ENCODE measurements around the gene SMIM13.

SMIM13 gene

DNA sequence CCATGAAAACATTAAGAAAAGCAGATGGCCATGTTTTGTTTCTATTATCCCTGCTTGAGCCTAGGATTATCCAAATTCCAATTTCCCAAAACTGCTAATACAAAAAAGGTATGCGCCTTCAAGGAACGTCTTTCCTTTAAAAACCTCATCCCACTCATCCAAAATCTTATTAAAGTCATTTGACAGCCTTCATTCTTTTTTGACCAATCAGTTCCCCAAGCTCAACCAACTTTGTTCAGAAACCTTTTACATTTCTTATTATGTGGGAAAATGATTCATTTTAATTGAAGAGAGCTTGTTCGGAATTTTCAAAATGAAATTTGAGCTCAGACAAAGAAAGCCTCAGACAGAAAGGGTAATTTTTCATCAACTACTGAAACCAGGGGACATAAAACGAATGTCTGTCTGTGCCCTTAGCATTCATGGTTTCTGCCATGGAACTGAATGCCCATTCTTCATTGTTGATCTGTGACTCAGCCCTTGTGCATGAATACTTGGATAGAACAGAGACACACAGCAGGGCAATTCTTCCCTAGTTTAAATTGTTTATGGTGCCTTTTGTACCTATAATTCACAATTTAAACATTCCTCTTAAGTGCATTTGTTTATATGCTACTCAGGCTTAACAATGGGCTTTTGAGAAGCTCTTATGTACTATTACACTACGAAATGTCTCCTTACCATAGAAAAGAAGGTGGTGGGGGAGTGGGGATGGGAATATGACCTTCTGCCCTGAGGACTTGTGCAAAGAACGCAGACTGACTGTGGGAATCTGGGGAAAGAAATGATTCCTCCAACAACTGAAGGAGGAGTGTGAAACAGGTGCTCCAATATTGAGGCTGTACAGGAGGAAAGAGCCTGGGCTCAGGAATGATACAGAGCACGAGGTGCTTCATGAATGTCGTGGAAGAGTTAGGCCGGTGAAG lies 67.7 kb downstream of the SMIM13 start:
- no peak for DNase-seq

DNA sequence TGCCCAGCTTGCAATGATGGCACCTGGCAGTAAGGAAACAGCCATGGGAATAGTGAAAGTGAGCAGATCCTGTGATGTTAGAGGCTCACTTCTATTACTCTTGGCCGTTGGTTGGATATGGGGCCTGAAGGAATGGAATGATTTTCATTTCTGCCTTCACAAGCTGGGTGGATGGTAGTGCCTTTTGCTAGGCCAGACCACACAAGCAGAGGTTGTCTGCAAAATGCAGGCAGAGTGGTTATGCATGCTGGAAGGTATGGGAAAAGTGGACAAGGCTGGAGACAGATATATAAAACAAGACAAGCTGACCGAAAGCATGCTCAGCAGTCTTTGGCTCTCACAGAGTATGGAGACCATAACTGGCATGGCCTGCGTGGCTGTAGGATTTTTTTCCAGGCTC lies 68.6 kb downstream of the SMIM13 start:
- no peak for DNase-seq

DNA sequence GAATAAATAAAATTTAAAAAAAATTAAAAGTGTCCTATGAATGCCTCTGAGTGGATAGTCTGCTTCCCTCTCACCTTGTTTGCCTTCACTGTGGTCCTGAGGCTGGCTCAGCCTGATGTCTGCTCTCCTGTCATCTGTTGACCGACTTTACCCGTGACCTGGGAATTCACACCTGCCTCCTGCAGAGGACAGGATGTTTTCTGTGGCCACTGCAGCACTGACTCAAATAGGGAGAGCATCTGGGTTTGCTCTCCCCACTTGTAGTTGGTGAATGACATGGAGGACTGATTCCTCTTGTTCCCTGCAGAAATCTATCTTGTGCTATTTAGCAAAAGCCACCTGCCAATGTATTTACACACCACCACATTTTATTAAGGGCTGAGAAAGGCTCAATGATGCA lies 70.3 kb downstream of the SMIM13 start:
- DNase-seq = no peak

DNA sequence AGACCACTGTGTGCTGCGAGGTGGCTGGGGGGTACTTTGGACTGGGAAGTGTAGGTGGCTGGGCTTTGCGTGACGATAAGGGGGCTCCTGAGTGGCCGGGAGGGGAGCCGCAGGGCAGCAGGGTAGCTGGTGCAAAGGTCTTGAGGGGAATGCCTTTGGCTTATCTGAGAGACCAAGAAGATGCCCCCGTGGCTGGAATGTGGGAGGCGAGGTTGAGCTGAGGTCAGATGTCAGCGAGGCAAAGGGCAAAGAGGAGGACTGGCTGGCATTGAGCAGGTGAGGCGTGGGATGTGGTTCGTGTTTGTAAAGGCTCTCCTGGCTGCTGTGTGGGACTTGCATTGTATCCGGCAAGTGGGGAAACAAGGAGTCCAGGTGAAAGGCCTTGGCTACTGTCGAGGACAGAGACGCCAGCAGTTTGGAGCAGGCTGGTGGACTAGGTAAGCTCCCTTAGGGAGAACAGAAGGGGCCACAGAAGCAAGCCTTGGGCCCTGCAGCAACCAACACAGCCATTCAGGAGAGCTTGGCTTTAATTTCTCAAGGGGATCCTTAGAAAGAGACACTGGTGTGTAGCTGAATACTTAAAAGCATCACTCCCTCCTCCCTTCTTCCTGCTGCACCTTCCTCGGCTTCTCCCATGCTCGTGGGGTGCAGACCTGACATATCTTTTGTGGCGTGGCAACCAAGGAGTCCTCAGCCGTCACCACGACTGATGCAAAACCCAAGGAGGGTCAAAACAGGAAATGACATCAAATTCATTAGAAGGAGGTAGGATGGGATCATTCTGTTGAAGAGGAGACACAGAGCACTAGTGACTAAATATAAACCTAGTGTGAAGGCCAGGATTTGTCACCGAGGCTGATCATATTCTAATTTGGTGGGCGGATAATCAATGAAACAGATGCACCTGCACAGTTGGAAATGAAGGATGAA lies 71.3 kb downstream of the SMIM13 start:
- DNase-seq = no peak

DNA sequence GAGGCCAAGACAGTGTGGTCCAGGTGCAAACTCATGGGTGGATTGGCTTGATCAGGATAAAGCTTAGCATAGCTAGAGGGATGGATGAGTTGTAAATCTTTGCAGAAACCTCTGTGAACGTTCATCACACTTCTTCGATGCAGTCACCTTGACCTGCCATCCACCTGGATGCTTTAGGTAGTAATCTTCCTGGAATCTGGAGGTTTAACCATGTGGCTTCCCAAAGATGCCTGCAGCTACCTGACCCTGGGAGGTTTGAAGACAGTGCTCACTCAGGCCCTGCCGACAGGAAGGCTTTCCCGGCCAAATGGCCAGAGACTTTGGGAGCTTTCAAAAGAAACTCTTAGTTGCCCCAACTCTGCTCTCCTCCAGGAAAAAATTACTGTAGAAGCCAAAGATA lies 73.3 kb downstream of the SMIM13 start:
- DNase-seq = no peak

DNA sequence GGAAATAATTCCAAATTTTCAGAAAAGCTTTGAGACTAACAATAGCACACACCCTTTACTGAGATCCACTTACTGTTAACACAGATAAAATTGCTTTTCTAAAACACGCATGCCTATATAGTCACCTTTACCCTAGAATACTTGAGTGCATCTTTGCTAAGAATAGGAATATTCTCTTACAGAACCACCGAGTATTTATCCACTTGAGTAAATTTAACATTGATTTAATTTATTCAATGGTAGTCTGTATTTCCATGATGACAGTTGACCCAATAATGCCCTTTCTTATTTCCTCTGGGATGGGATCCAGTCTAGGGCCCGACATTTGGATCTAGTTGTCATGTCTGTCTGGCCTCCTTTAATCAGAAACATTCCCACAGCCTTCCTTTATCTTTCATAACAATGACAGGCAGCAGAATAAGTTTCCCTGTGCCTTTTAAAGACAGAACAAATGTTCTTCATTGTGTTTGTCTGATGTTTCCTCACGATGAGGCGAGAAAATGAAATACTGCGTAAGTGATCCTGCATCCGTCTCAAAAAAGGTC lies 74.5 kb downstream of the SMIM13 start:
- DNase-seq = no peak

DNA sequence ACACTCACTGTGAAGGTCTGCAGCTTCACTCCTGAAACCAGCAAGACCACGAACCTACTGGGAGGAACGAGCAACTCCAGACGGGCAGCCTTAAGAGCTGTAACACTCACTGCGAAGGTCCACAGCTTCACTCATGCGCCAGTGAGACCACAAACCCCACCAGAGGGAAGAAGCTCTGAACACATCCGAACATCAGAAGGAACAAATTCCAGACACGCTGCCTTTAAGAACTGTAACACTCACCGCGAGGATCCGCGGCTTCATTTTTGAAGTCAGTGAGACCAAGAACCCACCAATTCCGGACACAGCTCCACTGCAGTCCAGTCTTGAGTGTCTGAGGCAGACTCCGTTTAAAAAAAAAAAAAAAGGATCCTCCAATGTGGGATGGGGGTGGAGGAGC lies 78.3 kb downstream of the SMIM13 start:
- no peak for DNase-seq

DNA sequence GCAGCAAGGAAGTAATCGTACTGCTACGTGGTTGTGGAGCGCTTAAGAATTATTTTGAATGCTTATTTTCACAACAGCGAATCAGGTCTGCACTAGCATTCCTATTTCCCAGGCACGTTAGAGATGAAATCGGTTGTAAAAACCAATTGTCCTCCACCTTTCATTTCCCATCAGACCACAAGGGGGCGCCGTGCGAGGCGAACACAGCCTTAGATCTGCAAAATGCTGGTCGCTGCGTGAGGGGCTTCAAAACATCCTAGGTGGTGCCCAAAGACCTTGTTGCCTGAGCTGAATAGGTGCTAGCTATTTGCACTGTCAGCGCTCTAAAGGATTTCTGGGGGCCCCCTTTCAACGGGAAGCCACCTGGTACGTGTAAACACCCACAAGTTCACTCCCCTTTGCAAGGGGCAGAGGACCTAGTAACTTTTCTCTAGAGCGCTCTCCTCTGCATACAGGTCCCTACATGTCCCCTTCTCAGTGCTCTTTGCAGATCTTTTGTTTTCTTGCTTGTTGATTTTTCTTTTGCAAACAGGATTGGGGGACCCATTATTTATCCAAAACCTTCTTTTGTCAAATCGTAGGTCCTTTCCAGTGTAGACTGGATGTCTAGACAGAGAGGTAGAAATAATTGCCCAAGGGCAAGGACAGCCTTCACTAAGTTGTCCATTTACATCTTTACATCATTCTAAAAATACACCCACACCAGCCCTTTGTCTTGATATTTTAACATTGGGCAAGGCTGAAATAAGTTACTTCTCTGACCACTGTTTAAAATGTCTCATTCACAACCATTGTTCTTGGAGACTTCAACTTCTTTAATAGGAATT lies 79.1 kb downstream of the SMIM13 start:
- peak; percentile 92 for DNase-seq

DNA sequence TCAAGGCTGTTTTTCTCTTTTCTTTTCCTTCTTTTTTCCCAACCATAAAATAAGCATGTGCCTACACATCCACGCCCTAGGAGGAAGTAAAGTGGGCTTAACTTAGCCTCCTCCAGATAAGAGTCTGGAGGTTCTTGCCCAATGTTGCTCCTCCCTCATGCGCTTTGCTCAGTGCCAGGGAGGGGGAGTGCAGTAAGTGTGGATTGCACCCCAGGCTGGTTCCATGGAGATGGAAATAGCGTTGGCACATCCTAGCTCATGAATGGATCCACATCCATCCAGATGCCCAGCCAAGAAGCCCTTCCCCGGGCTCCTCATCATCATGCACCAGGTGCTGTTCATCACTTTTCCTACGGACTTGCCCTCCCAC lies 80.6 kb downstream of the SMIM13 start:
- no peak for DNase-seq

DNA sequence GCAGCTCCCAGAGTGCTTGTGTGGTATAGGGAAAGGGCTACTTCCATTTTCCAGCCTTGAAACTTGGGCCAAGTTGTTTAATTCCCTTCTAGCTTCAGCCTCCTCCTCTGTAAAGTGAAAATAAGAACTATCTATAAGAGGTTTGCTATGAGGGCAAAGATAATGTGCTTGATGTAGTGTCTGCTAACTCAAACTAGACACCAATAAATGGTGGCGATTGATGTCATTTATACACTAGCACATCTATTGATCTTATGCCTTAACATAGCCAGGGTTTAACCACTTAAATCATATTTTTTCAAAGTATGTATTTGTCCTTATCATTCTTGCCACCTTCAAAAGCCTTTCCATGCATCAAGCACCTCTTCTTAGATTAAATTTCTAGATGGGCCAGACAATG lies 83.6 kb downstream of the SMIM13 start:
- DNase-seq = no peak

DNA sequence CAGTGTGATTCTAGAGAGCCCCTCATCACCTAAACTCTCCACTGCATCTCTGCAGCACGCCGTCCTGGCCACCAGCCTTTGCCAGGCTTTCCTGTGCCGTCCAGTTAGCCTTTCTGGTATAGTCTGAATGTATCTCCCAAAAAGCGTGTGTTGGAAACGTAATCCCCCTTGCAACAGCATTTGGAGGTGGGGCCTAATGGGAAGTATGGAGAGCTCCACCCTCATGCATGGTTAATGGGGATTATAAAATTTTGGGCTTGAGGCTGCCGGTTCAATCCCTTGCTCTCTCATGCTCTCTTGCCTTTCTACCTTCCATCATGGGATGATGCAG lies 85.4 kb downstream of the SMIM13 start:
- DNase-seq = no peak

DNA sequence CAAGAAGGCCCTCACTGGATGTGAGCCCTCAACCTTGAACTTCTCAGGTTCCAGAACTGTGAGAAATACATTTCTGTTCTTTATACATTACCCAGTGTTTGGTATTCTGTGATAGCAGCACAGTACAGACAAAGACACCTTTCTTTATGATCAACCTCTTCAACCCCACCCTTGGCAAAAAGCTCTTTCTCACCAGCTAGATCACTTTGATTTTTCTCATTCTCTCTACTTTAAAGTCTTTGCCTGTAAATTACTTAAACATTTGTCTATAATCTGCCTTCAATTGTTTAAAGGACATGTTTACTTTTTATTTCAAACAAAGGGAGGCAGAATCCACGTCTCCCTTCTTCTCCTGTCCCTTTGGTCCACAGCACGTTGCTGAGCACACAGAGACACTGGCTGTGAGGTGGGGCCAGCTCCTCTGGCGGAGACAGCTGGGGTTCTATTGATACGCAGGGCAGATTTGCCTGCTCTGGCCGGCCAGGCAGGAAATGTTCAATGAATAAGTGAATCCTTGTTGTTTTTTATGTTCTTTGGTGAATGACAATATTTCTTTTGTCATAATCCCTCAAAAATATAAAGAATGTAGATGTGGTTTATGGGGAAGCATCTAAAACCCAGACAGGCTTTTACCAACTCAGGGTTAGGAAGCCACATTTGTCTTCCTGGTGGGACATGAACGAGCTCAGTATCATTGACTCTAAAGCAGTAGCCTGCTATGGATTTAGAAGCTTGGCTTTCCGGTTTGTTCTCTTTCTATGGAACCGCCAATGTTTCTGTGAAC lies 86.0 kb downstream of the SMIM13 start:
- DNase-seq = no peak

DNA sequence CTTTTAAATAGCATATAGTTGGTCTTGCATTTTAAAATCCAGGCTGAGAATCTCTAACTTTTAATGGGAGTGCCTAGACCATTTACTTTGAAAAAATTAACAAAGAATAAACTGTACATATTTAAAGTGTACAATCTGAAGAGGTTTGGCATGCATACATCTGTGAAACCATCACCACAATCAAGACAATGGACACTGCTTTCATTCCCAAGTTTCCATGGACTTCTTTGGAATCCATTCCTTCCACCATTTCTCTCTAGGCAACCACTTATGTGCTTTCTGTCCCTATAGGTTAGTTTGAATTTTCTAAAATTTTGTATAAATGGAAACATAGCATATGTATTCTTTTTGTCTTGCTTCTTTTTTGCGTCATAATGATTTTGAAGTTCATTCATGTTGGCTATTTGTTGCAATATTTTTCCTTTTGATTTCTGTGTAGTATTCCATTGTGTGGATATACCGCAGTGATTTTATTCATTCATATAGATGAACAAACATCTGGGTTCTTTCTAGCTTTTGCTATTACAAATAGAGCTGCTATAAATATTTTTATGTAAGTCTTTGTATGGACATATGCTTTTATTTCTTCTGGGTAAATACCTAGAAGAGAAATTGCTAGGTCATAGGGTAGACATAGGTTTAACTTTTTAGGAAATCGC lies 88.0 kb downstream of the SMIM13 start:
- DNase-seq = no peak

DNA sequence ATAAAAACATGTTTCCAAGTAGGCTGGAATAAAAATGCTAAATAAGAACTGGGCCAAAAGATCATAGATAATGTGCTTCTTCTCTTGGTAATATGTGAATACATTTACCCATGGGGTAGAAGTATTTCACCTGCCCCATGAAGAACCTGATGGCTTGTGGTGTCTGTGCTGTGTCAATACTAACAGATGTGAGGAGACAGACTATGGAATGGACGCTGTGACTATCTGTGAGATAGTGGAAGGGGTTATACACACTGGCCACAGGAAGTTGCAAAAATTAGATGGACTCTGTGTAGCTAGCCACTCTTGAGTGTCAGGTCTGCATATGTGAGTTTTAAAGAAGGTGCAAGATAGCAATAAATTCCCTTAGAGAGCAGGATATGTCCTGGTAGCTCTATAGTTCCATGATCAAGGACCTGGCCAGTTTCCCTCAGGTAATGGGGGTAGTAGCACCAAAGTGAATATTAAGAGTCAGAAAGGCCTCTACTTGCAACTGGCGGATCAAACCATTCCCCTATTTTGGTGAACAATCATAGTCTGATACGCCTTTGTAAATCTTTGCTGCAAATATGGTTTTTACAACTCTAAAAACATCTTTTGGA lies 90.2 kb downstream of the SMIM13 start:
- DNase-seq = no peak

DNA sequence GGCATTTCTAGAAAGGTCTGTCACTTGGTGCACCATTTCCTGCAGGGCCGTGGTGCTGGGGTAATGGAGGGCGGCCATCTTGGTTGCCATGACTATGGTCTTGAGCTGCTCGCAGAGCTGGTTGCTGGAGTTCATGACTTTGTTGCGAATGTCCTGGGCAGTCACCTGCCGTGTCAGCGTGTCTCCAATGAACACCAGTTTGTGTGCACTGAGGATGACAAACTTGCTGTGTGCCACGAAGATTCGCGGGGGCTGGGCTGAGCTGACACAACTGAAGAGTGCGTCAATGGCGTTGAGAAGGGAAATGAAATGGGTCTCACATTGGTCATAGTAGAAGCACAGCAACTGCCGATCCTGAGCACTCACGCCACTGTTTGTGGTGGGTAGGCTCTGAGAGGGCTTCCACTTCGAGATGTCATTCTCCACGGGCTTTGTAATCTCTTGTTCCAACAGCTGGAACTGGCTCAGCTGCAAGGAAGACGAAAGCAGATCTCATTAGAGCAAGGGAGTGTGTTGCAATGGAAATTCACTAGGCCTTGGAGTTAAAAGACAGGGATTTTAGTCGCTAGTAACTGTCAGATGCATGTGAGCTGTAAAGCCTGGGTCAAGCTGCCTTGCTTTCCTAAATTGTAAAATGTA lies 91.7 kb downstream of the SMIM13 start:
- DNase-seq = no peak

DNA sequence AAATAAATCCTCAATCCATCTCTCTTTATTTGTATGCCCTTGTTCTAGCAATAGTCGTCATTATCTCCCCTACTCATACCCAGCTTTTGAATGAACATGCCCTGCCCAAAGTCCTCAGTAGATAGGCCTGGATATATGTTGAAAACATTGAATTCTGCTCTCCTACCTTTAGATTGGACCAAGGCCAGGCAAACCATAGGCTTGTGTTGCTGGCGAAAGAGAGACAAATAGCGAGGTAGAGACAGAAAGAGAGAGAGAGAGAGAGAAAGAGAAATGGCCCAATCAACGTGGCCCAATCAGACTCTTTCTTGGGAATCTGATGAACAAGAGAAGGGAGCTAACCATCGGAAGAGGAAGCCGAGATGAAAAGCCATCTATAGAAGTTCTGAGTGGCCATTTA lies 93.7 kb downstream of the SMIM13 start:
- DNase-seq = no peak

All from activated effector memory CD4-positive, alpha-beta T cell treated with anti-CD3 and anti-CD28 coated beads, Interleukin-2, amount 50 U/mL, for 16 hours (primary cell).